ENCODE measurements around the gene DHX36. TPM values are rescaled to one million over a fixed set of nuclear protein-coding genes. Genes with fewer than 3 reads are reported as not detected.

DHX36 gene
- total RNA-seq, 1 donor from 2014 or later: 48.7 TPM

DNA sequence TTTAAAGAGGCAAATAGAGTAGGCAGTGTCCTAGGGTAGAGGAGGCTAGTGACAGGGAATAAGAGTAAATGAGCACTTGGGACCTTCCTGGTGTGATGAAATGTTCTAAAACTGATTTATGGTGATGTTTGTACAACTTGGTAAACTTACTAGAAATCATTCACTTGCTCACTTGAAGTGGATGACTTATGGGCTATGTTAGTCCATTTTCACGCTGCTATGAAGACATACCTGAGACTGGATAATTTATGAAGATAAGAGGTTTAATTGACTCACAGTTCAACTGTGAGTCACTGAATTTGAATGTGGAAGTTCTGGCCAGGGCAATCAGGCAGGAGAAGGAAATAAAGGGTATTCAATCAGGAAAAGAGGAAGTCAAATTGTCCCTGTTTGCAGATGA is 31.7 kb upstream of the DHX36 start:
- Mint-ChIP-seq H3K9me3 (ENCODE audit: low read depth) (peaks cover 6% of the 10 kb centered on the region), H3K27me3 (ENCODE audit: low read depth) (peaks cover 20% of the 10 kb centered on the region), H3K4me1 (ENCODE audit: low read depth) (no peaks in the 10 kb centered on the region), H3K36me3 (ENCODE audit: low read depth) (no peaks in the 10 kb centered on the region), H3K27ac (ENCODE audit: unreplicated experiment) (no peak overlapping the region), H3K4me3 (ENCODE audit: unreplicated experiment) (no peak overlapping the region)
- no peak for DNase-seq (ENCODE audit: low spot score)
- TF ChIP-seq, protein P1, sequence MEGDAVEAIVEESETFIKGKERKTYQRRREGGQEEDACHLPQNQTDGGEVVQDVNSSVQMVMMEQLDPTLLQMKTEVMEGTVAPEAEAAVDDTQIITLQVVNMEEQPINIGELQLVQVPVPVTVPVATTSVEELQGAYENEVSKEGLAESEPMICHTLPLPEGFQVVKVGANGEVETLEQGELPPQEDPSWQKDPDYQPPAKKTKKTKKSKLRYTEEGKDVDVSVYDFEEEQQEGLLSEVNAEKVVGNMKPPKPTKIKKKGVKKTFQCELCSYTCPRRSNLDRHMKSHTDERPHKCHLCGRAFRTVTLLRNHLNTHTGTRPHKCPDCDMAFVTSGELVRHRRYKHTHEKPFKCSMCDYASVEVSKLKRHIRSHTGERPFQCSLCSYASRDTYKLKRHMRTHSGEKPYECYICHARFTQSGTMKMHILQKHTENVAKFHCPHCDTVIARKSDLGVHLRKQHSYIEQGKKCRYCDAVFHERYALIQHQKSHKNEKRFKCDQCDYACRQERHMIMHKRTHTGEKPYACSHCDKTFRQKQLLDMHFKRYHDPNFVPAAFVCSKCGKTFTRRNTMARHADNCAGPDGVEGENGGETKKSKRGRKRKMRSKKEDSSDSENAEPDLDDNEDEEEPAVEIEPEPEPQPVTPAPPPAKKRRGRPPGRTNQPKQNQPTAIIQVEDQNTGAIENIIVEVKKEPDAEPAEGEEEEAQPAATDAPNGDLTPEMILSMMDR (IDR thresholded peaks at IDR 0.05): no peak

DNA sequence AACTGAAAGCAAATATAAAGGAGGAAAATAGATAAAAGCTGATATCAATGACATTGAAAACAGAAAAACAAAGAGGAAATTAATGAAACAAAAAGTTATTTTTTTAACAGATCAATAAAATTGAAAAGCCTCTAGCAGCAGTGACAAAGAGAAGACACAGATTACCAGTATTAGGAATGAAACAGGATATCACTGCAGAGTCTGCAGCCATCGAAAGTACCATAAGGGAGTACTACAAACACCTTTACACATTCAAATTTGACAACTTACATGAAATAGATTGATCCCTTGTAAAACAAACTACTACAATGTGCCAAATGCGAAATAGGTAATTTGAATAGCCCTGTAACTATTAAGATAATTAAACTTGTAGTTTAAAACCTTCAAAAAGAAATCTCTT is 24.9 kb upstream of the DHX36 start:
- DNase-seq (ENCODE audit: low spot score): no peak
- no peaks in the 10 kb centered on the region for H3K4me1 Mint-ChIP-seq (ENCODE audit: low read depth)
- peaks cover 42% of the 10 kb centered on the region for H3K27me3 Mint-ChIP-seq (ENCODE audit: low read depth)
- no peaks in the 10 kb centered on the region for H3K36me3 Mint-ChIP-seq (ENCODE audit: low read depth)
- TF ChIP-seq, protein P1 (IDR thresholded peaks at IDR 0.05): no peak
- H3K4me3 Mint-ChIP-seq (ENCODE audit: unreplicated experiment): no peak overlapping the region
- H3K9me3 Mint-ChIP-seq (ENCODE audit: low read depth): peaks cover 4% of the 10 kb centered on the region
- no peak overlapping the region for H3K27ac Mint-ChIP-seq (ENCODE audit: unreplicated experiment)

DNA sequence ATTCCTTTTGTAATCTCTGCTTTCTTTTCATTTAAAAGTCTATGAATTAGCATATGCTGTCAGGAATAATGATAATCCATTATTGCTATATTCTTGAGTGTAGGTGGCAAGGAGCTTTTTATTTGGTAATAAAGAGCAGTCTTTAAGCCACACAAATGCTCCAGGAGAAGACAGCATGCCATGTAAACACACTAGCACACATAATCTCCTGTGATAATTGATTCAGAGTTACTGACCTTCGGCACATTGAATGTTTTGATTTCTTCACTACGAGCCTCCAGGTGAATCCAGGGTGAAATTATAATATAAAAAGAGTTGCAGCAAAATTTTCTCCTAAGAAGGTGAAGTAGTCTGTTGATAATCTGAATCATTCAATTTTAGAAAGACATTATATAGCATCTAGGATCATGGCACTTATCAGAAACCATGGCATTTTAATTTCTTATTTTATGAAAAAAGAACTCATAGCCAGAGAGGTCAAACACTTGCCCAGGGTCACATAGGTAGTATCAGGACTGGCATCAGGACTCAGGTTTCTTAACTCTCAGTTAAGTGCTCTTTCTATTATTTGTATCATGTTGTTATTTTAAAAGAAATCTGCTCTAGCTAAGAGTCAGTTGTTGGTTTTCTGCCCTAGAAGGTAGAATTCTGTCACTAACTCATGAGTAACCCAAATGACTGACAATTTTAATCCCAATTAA is 21.3 kb upstream of the DHX36 start:
- Mint-ChIP-seq H3K4me3 (ENCODE audit: unreplicated experiment) (no peak overlapping the region), H3K9me3 (ENCODE audit: low read depth) (no peaks in the 10 kb centered on the region), H3K4me1 (ENCODE audit: low read depth) (no peaks in the 10 kb centered on the region)

DNA sequence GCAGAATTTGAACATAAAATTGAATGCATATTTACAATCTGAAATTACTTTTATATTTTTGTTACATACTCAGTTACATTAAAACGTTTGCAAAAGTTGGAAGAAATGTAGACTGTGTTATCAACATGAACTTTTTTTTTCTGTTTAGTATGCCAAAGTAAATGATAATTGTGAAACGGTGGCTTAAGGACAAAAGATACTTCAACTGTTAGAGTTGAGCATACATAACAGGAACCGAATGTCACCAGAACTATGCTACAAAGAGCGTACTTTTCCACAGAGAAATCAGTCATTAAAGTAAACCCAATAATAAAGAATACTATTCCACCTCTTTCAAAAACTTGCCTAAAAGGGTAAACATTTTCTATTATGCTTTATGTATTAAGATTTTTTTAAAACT is 14.3 kb upstream of the DHX36 start:
- Mint-ChIP-seq H3K4me1 (ENCODE audit: low read depth) (no peaks in the 10 kb centered on the region), H3K4me3 (ENCODE audit: unreplicated experiment) (no peak overlapping the region), H3K27ac (ENCODE audit: unreplicated experiment) (no peak overlapping the region), H3K36me3 (ENCODE audit: low read depth) (no peaks in the 10 kb centered on the region), H3K27me3 (ENCODE audit: low read depth) (peaks cover 24% of the 10 kb centered on the region), H3K9me3 (ENCODE audit: low read depth) (no peaks in the 10 kb centered on the region)
- TF ChIP-seq, protein P1 (IDR thresholded peaks at IDR 0.05): no peak
- DNase-seq (ENCODE audit: low spot score): no peak

More for the DNA sequence above, 21.3 kb upstream of the DHX36 start:
- Mint-ChIP-seq H3K36me3 (ENCODE audit: low read depth) (no peaks in the 10 kb centered on the region), H3K27me3 (ENCODE audit: low read depth) (peaks cover 27% of the 10 kb centered on the region), H3K27ac (ENCODE audit: unreplicated experiment) (no peak overlapping the region)
- DNase-seq (ENCODE audit: low spot score): no peak
- TF ChIP-seq, protein P1 (IDR thresholded peaks at IDR 0.05): no peak

DNA sequence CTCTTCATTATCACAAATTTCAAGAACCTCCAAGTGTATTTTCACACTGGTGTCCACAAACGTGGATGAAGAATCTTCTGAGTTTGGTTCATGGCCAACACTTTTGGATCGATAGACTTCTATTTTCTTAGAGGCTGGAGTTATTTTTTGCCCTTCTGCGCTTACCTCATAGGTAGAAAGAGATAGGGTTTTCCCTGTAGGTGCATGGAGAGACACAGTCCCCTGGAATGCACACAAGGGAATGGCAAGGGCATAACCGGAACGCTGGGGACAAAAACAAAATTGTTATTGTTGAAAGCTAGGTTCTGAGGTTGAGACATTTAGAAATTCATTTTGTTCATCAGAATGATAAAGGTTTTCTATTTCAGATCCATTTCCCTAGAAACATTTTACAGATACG is 13.7 kb upstream of the DHX36 start:
- peaks cover 26% of the 10 kb centered on the region for H3K27me3 Mint-ChIP-seq (ENCODE audit: low read depth)
- no peak for DNase-seq (ENCODE audit: low spot score)
- no peaks in the 10 kb centered on the region for H3K9me3 Mint-ChIP-seq (ENCODE audit: low read depth)
- H3K4me1 Mint-ChIP-seq (ENCODE audit: low read depth): no peaks in the 10 kb centered on the region
- H3K36me3 Mint-ChIP-seq (ENCODE audit: low read depth): no peaks in the 10 kb centered on the region
- TF ChIP-seq, protein P1 (IDR thresholded peaks at IDR 0.05): no peak
- no peak overlapping the region for H3K4me3 Mint-ChIP-seq (ENCODE audit: unreplicated experiment)
- no peak overlapping the region for H3K27ac Mint-ChIP-seq (ENCODE audit: unreplicated experiment)
